B cell (primary cell): ENCODE measurements around the gene RALY. TPM values are rescaled to one million over a fixed set of nuclear protein-coding genes. Genes with fewer than 3 reads are reported as not detected.

ENCODE experiments used
- ATAC-seq: fragments of 200-7000 bp; cut with Tn5 transposase; one replicate; pipeline ENCODE4 v1.10.0; 2021; ENCODE audit warnings: low read depth, mild to moderate bottlenecking, moderate number of reproducible peaks, moderate library complexity
- CTCF ChIA-PET: fragments of 350-600 bp; sonication (Branson Sonifier 250); formaldehyde crosslinking; loops from one replicate; lab custom pipeline; 2021; ENCODE audit warnings: antibody characterized with exemption, inconsistent platforms; lab: Charles Lee
- POLR2A ChIA-PET: fragments of 350-600 bp; sonication (Branson Sonifier 250); formaldehyde crosslinking; loops from one replicate; lab custom pipeline; 2021; ENCODE audit warnings: antibody characterized with exemption; lab: Charles Lee
- DNase-seq: peaks from one replicate; pipeline ENCODE4 v3.0.0; 2013
- H2AFZ ChIP-seq: 2 replicates; pipeline ENCODE4 v1.6.1; 2012; ENCODE audit warnings: mild to moderate bottlenecking, low read depth, low read length; ENCODE audit not compliant: insufficient read depth, poor library complexity, severe bottlenecking
- H3K27ac ChIP-seq, 2 donors: 1 replicate in 1 of 2; 2 replicates in 1 of 2; pipeline ENCODE4 v1.5.1; 2012 to 2013; ENCODE audit warnings: low read length in 2 of 2, mild to moderate bottlenecking in 2 of 2, moderate library complexity in 1 of 2
- H3K27me3 ChIP-seq, 4 experiments: fragments of 200-600 bp in 1 of 4; sonication (generic) in 1 of 4; replicated peaks in 1 of 4; 1 replicate in 2 of 4; 2 replicates in 2 of 4; pipeline versions ENCODE4 v1.6.1 to v1.7.0; 2013 to 2016; ENCODE audit warnings: low read length in 3 of 4, mild to moderate bottlenecking in 2 of 4, mixed read lengths in 1 of 4, moderate library complexity in 1 of 4; ENCODE audit not compliant: insufficient read depth in 4 of 4, control insufficient read depth in 3 of 4; ENCODE audit errors: control extremely low read depth in 1 of 4
- H3K36me3 ChIP-seq, 2 experiments: replicated peaks in 1 of 2; 1 replicate in 1 of 2; 2 replicates in 1 of 2; pipeline versions ENCODE4 v1.6.1 to v1.7.1; 2013; ENCODE audit warnings: low read length in 1 of 2; ENCODE audit not compliant: insufficient read depth in 2 of 2, control insufficient read depth in 1 of 2; ENCODE audit errors: control extremely low read depth in 1 of 2, extremely low read depth in 1 of 2
- H3K4me1 ChIP-seq, 2 donors: fragments of 200-600 bp in 1 of 2; sonication (generic) in 1 of 2; 1 replicate in 1 of 2; 2 replicates in 1 of 2; pipeline versions ENCODE4 v1.5.1 to v1.6.1; 2013 to 2017; ENCODE audit warnings: low read length in 2 of 2; ENCODE audit not compliant: control insufficient read depth in 2 of 2, insufficient read depth in 2 of 2
- H3K4me2 ChIP-seq: replicated peaks from 2 replicates; pipeline ENCODE3; 2012; ENCODE audit warnings: mild to moderate bottlenecking, low read depth, low read length; ENCODE audit not compliant: poor library complexity, severe bottlenecking
- H3K4me3 ChIP-seq, 5 experiments: fragments of 200-600 bp in 1 of 5; sonication (generic) in 1 of 5; 1 replicate in 3 of 5; 2 replicates in 2 of 5; pipeline versions ENCODE4 v1.5.1 to v1.7.0; 2011 to 2016; ENCODE audit warnings: low read length in 4 of 5, mild to moderate bottlenecking in 4 of 5, low read depth in 2 of 5, control low read depth in 1 of 5, moderate library complexity in 1 of 5; ENCODE audit not compliant: insufficient read depth in 1 of 5; ENCODE audit errors: control extremely low read depth in 1 of 5, extremely low read depth in 1 of 5
- H3K79me2 ChIP-seq: fragments of 200-600 bp; sonication (generic); one replicate; pipeline ENCODE4 v1.6.0; 2016; ENCODE audit warnings: low read length; ENCODE audit not compliant: control insufficient read depth, insufficient read depth
- H3K9ac ChIP-seq: fragments of 200-600 bp; sonication (generic); 2 replicates; pipeline ENCODE4 v1.6.1; 2017; ENCODE audit warnings: mild to moderate bottlenecking, low read length, moderate library complexity
- H3K9me3 ChIP-seq, 3 donors: one replicate each; pipeline versions ENCODE4 v1.6.1 to v1.7.1; 2013; ENCODE audit warnings: low read length in 2 of 3; ENCODE audit not compliant: control insufficient read depth in 2 of 3, insufficient read depth in 1 of 3; ENCODE audit errors: control extremely low read depth in 1 of 3
- H4K20me1 ChIP-seq: 2 replicates; pipeline ENCODE4 v1.6.0; 2012; ENCODE audit warnings: mild to moderate bottlenecking, low read length; ENCODE audit not compliant: insufficient read depth, control insufficient read depth, poor library complexity, severe bottlenecking
- H3K27ac Mint-ChIP-seq: one replicate; pipeline ENCODE4 v1.8.0; 2021; ENCODE audit warnings: mixed read lengths
- H3K27me3 Mint-ChIP-seq: one replicate; pipeline ENCODE4 v1.8.0; 2021; ENCODE audit warnings: mixed read lengths
- H3K4me1 Mint-ChIP-seq: one replicate; pipeline ENCODE4 v1.8.0; 2021; ENCODE audit warnings: mixed read lengths
- H3K4me3 Mint-ChIP-seq: one replicate; pipeline ENCODE4 v1.8.0; 2021; ENCODE audit warnings: mixed read lengths
- H3K9me3 Mint-ChIP-seq: one replicate; pipeline ENCODE4 v1.8.0; 2022; ENCODE audit warnings: mixed read lengths; ENCODE audit not compliant: insufficient read depth
- CTCF ChIP-seq: fragments of 200-600 bp; IDR thresholded peaks from one replicate; pipeline ENCODE4 v1.8.0; 2022; ENCODE audit warnings: antibody characterized with exemption, mild to moderate bottlenecking
- EZH2 ChIP-seq: IDR thresholded peaks from 2 replicates; pipeline ENCODE4 v1.6.1; 2012; ENCODE audit warnings: borderline replicate concordance, low read depth, mild to moderate bottlenecking, moderate library complexity, low read length; ENCODE audit not compliant: insufficient read depth, poor library complexity, severe bottlenecking
- WGBS: methylation state at CpG from one replicate; pipeline ENCODE4 v1.1.5; 2013; ENCODE audit warnings: missing lambda C conversion rate; ENCODE audit not compliant: insufficient coverage; 5-methylcytosine and 5-hydroxymethylcytosine counted together
- intact Hi-C: fragments of 100-400 bp; cut with micrococcal nuclease; formaldehyde crosslinking; loops from one replicate; pipeline ENCODE4 v1.10.0; 2022
- polyA plus RNA-seq: library from polyadenylated mRNA; depleted of rRNA; stranded (reverse); fragments of >200 nt; gene quantifications from 2 replicates; pipeline ENCODE4 v1.2.3, GENCODE V29; 2012
- total RNA-seq, 2 donors: library from RNA; stranded (reverse); fragments of 120-200 nt in 1 of 2; gene quantifications; 1 replicate in 1 of 2; 2 replicates in 1 of 2; pipeline versions ENCODE4 v1.2.3 to v1.2.4, GENCODE V29; 2013 to 2022

The RALY gene
- total and polyA plus RNA-seq, 2 donors (not counting 1 experiment from before 2014, with no cell fraction given), result 89.8 to 94.4 TPM

GRCh38 chr20:33969563-33969962 lies 24.1 kb upstream of the RALY start:
- Histone ChIP-seq H3K4me2 (no peak overlapping the region), H3K4me1 (no peaks in the 10 kb centered on the region), H3K9ac (no peak overlapping the region), H3K27ac (no peak overlapping the region), H4K20me1 (no peaks in the 10 kb centered on the region), H3K9me3 (peaks cover 0 to 6% (median 2%) of the 10 kb centered on the region in 3 donors), H3K79me2 (no peaks in the 10 kb centered on the region), H3K36me3 (no peaks in the 10 kb centered on the region), H2AFZ (no peak overlapping the region), H3K27me3 (peaks cover 0 to 6% (median 0%) of the 10 kb centered on the region in 4 experiments), H3K4me3 (no peak overlapping the region)
- no peaks in the 10 kb centered on the region for H3K27me3 Mint-ChIP-seq
- no peak for DNase-seq
- H3K27ac Mint-ChIP-seq, result no peak overlapping the region
- POLR2A ChIA-PET, result no interaction called here
- ATAC-seq, result no peak
- no peak overlapping the region for H3K4me3 Mint-ChIP-seq
- TF ChIP-seq CTCF, result no peak
- no peak for TF ChIP-seq EZH2
- H3K9me3 Mint-ChIP-seq, result no peaks in the 10 kb centered on the region
- CTCF ChIA-PET, result interaction anchor here (0.7 kb wide), 1 partner anchor 96 kb away, joined by 3 read pairs; no protein-coding TSS in a partner anchor
- H3K4me1 Mint-ChIP-seq, result no peaks in the 10 kb centered on the region
- WGBS, result 71% methylated on average over 1 of the region's 4 CpGs
- intact Hi-C loops, result no loop called here

- H3K27me3 Mint-ChIP-seq, result no peaks in the 10 kb centered on the region
- intact Hi-C loops, result no loop called here
- no peaks in the 10 kb centered on the region for H3K4me1 ChIP-seq
- H3K79me2 ChIP-seq, result no peaks in the 10 kb centered on the region
- no peak for ATAC-seq
- H3K27ac Mint-ChIP-seq, result no peak overlapping the region
- no peak overlapping the region for H2AFZ ChIP-seq
- no CpG with 5 or more reads among the region's 2 CpGs for WGBS
- no peak overlapping the region for H3K4me2 ChIP-seq
- ChIA-PET POLR2A (no interaction called here), CTCF (no interaction called here)
- no peaks in the 10 kb centered on the region for H3K36me3 ChIP-seq
- no peak overlapping the region for H3K27ac ChIP-seq
- H3K9ac ChIP-seq, result no peak overlapping the region
- peaks cover 0 to 6% (median 2%) of the 10 kb centered on the region in 3 donors for H3K9me3 ChIP-seq
- DNase-seq, result no peak
- H3K4me3 Mint-ChIP-seq, result no peak overlapping the region
- H3K4me1 Mint-ChIP-seq, result no peaks in the 10 kb centered on the region
- H3K9me3 Mint-ChIP-seq, result no peaks in the 10 kb centered on the region
- H3K27me3 ChIP-seq, result peaks cover 0 to 6% (median 0%) of the 10 kb centered on the region in 4 experiments
- no peak for TF ChIP-seq EZH2
- no peaks in the 10 kb centered on the region for H4K20me1 ChIP-seq
- H3K4me3 ChIP-seq, result no peak overlapping the region
Observed at GRCh38 chr20:33970229-33970628, 23.5 kb upstream of the RALY start.
